ENCODE results near the gene CYRIA.

CYRIA gene

DNA sequence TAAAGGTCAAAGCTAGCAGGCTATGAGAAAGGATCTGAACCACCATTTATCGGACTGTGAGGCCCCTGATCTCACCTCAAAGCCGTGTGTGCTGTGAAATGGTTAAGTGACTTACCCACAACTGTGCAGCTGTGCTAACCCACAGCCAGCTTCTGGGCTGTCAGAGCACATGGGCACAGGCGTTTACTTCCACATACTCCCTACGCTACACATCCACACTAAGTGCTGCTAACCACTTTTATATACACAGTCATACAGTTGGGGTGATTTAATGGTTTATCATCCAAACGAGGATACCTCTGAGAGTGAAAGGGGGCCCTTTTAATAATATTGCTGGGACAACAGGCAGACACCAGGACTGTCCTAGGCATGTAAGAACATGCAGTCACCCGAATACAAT lies 37.3 kb downstream of the CYRIA start:
- no peak overlapping the region for H3K27ac ChIP-seq

DNA sequence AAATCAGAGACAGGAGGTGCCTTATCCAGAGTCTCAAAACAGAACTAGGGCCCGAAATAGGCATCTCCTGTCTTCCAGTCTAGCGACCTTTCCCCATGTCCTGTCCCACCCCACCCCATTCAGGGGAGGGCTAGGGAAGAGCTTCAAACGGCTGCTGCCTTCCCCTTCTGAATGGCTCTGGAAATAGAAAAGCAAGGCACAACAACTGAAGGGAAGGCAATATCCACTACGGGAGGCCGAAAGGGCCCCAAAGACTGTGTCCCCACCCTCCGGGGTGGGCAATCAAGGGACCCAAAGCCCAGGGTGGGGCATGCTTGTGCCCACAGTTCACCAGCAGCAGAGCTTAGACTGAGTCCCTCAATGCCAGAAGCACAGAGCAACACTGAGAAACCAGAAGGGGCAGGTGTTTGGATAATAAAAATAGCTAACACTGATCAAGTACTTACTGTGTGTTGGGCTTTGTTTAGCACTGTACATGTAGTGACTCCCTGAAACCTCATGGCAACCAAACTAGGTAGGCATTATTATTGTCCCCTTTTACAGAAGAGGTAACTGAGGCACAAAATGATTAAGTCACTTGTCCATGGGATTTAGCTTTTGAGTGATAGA lies 38.5 kb downstream of the CYRIA start:
- no peak overlapping the region for H3K27ac ChIP-seq
- TF ChIP-seq, protein P1, sequence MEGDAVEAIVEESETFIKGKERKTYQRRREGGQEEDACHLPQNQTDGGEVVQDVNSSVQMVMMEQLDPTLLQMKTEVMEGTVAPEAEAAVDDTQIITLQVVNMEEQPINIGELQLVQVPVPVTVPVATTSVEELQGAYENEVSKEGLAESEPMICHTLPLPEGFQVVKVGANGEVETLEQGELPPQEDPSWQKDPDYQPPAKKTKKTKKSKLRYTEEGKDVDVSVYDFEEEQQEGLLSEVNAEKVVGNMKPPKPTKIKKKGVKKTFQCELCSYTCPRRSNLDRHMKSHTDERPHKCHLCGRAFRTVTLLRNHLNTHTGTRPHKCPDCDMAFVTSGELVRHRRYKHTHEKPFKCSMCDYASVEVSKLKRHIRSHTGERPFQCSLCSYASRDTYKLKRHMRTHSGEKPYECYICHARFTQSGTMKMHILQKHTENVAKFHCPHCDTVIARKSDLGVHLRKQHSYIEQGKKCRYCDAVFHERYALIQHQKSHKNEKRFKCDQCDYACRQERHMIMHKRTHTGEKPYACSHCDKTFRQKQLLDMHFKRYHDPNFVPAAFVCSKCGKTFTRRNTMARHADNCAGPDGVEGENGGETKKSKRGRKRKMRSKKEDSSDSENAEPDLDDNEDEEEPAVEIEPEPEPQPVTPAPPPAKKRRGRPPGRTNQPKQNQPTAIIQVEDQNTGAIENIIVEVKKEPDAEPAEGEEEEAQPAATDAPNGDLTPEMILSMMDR (conservative IDR thresholded peaks at IDR 0.05) = no peak

More for the DNA sequence above, 37.3 kb downstream of the CYRIA start:
- TF ChIP-seq, protein P1 (conservative IDR thresholded peaks at IDR 0.05) = no peak

GRCh38 chr2:16626497-16626896 lies 39.1 kb downstream of the CYRIA start:
- no peak overlapping the region for H3K27ac ChIP-seq
- TF ChIP-seq, protein P1 (conservative IDR thresholded peaks at IDR 0.05) = no peak

GRCh38 chr2:16625759-16626158 lies 39.9 kb downstream of the CYRIA start:
- TF ChIP-seq, protein P1 (conservative IDR thresholded peaks at IDR 0.05) = no peak
- H3K27ac ChIP-seq = no peak overlapping the region

DNA sequence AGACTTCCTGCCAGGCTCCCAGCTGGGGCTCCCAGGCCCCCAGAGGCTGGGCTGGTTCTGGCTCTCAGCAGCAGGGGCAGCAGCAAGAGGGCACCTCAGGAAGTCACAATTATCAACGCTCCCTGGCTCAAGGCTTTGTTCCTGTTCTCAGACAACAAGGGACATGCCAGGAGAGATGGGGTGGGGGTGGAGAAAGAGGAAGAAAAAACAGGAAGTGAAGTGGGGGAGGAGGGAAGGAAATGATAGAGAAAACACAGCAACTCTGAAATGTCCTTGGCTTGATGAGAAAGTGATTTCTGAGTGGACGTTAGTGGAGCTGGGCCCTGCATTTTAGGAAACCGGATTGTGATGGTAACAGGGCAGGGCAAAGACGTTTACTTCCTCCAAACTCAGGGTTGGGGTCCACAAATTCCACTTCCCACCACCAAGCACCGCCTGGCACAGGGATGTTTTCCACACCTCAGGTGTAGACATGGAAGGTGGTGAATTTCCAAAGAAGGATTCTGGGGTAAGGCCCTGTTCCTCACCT lies 40.4 kb downstream of the CYRIA start:
- H3K27ac ChIP-seq = no peak overlapping the region
- TF ChIP-seq, protein P1 (conservative IDR thresholded peaks at IDR 0.05) = no peak

GRCh38 chr2:16624436-16624780 lies 41.2 kb downstream of the CYRIA start:
- TF ChIP-seq, protein P1 (conservative IDR thresholded peaks at IDR 0.05) = no peak
- H3K27ac ChIP-seq = no peak overlapping the region

DNA sequence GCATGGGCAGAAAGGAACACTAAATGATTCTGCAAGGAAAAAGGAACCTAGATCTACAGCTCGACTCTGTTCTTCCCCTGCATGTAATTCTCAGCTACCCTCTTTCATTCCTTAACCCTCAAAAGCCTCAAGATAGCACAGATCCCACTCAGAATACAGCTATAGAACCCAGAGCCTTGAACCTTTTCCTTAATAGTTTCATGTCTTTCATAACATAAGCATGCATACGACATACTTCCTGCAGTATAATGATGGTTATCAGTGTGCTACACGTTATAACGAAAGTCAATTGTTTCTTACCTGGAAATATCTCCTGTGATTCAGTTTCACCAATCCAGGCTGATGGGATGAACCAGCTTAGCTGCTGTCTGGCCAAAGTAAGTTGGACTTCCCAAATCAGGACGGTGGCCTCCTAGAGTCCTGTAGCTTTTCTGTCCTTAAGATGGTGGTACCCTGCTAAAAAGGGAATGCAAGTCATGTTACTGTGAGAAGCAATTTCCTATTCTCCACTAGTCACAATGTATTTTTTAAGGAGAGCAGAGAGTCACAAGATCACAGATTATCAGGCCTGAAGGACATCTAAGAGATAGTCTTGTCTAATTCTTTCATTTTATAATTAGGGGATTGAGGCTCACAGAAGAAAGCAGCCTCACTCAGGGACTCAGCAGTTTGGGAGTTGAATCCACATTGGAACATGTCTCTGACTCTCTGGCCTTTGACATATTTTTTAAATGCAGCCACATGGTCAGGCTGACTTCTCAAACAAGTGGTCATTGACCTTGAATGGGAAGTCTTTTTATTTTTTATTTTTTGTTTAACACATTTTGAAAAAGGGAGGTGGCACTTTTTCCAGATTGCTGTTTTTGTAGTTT lies 41.8 kb downstream of the CYRIA start:
- H3K27ac ChIP-seq = no peak overlapping the region

More for the DNA sequence above, 41.8 kb downstream of the CYRIA start:
- TF ChIP-seq, protein P1 (conservative IDR thresholded peaks at IDR 0.05) = no peak
